Measurements from ENCODE around the gene JAG1. TPM values are rescaled to one million over a fixed set of nuclear protein-coding genes. Genes with fewer than 3 reads are reported as not detected.
"Not testable (repeated sequence)": the region's sequence is repeated elsewhere in the genome, so short reads cannot be mapped to it uniquely, and the experiment has no call there.

Gene JAG1
- total RNA-seq, 4 donors from 2014 or later, result 34.3 to 81.9 (median 45.7) TPM

DNA sequence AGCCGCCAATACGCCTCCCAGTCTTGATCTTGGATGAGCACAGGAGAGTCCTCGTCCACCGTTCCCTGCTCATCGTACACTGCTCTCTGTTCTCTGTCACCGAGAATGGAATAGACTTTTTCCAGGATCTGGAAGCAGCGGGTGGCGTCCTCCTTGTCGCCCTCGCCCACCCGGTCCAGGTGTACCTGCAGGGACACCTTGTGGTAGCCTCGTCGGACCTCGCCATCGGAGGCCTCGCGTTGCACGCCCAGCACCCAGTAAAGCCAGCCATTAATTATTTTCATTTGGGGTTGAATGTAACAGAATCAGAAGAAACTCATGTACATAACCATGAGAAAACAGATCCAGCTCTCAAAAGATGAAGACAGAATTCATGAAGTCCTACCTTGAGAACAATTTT lies 59.9 kb downstream of the JAG1 start:
- H3K9me3 ChIP-seq, result no peaks in the 10 kb centered on the region
- no peaks in the 10 kb centered on the region for H3K4me1 ChIP-seq
- no peak overlapping the region for H3K4me3 ChIP-seq
- no peak overlapping the region for H3K27ac ChIP-seq
- no peak for ATAC-seq
- H3K27me3 ChIP-seq, result no peaks in the 10 kb centered on the region
- TF ChIP-seq, protein P1, sequence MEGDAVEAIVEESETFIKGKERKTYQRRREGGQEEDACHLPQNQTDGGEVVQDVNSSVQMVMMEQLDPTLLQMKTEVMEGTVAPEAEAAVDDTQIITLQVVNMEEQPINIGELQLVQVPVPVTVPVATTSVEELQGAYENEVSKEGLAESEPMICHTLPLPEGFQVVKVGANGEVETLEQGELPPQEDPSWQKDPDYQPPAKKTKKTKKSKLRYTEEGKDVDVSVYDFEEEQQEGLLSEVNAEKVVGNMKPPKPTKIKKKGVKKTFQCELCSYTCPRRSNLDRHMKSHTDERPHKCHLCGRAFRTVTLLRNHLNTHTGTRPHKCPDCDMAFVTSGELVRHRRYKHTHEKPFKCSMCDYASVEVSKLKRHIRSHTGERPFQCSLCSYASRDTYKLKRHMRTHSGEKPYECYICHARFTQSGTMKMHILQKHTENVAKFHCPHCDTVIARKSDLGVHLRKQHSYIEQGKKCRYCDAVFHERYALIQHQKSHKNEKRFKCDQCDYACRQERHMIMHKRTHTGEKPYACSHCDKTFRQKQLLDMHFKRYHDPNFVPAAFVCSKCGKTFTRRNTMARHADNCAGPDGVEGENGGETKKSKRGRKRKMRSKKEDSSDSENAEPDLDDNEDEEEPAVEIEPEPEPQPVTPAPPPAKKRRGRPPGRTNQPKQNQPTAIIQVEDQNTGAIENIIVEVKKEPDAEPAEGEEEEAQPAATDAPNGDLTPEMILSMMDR (IDR thresholded peaks at IDR 0.05), result no peak
- no peak for TF ChIP-seq POLR2A (IDR thresholded peaks at IDR 0.05)
- H3K36me3 ChIP-seq, result no peaks in the 10 kb centered on the region
- 92 to 100% methylated on average over 4 to 17 of the region's 18 CpGs for WGBS, 2 donors (ENCODE audit: low coverage in 1 of 2)

DNA sequence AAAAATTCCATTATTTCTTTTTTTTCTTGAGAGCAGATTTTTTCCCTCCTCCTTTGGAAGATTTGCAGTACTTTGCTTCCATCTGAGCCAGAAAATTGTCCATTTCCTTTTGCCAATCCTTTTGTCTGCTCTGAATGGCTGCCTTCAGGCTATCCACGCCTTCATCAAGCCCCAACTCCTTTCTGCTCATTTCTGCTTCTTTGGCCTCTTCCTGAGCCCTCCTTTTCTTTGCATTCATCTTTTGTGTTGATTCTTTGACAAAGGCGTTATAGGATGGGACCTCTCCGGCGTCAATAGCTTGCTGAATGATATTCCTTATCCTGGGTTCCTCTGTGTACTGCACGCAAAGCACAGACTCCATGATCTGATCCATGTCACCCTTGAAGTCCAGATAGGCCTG lies 60.4 kb downstream of the JAG1 start:
- 80 to 100% methylated on average over 2 to 3 of the region's 5 CpGs for WGBS, 2 donors (ENCODE audit: low coverage in 1 of 2)
- not testable (repeated sequence) for ATAC-seq, H3K27me3 ChIP-seq

DNA sequence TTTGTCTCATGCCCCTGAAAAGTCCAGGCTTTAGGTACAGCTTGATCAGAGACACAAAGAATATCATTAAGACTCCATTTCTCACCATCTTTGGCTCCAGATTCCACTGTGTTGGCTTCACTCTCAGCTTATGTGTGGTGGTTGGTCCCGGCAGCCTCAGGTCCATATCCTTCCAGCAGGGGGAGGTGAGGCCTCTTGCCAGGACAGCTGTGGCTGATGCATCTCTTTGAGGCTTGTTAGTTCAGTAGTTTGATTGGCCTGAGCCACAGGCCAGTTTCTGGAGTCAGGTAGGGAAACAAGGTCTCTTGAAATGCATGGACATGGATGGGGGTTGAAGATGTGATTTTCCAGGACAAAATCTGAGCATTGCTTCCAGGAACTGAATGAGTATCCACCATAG lies 62.4 kb downstream of the JAG1 start:
- H3K4me1 ChIP-seq, result no peaks in the 10 kb centered on the region
- TF ChIP-seq, protein P1 (IDR thresholded peaks at IDR 0.05), result peak in 3 of 4 experiments; percentile 28 to 52 (median 32)
- TF ChIP-seq POLR2A (IDR thresholded peaks at IDR 0.05), result no peak
- TF ChIP-seq POLR2AphosphoS5 (IDR thresholded peaks at IDR 0.05), result no peak
- no peak for TF ChIP-seq EP300 (IDR thresholded peaks at IDR 0.05)
- no peak for ATAC-seq
- no peak overlapping the region for H3K27ac ChIP-seq
- WGBS, 2 donors (ENCODE audit: low coverage in 1 of 2), result 29 to 50% methylated on average over 1 of the region's 1 CpG
- H3K36me3 ChIP-seq, result no peaks in the 10 kb centered on the region
- no peaks in the 10 kb centered on the region for H3K9me3 ChIP-seq
- no peaks in the 10 kb centered on the region for H3K27me3 ChIP-seq
- H3K4me3 ChIP-seq, result no peak overlapping the region

More for the DNA sequence above, 60.4 kb downstream of the JAG1 start:
- not testable (repeated sequence) for H3K9me3 ChIP-seq, H3K36me3 ChIP-seq, H3K27ac ChIP-seq, H3K4me1 ChIP-seq, H3K4me3 ChIP-seq

DNA sequence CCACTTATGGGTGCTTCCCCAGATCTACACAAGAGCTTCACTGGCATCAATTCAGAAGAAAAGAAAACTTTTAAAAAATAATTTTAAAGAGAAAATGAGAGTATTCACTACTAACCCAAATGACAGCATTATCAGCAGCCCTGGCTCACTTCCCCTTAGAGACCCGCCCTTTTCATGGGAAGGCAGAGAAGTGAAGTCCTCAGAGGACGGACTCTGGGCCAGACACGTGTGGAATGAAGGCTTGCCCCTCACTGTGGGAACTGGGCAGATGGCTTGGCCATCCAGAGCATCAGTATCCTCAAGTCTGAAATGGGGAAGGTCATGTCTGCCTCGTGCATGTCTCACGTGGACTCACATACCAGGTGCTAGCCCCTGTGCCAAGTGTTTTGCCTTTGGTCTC lies 63.5 kb downstream of the JAG1 start:
- no peak for ATAC-seq
- no peaks in the 10 kb centered on the region for H3K9me3 ChIP-seq
- no peak overlapping the region for H3K4me3 ChIP-seq
- WGBS, 2 donors (ENCODE audit: low coverage in 1 of 2), result 73 to 90% methylated on average over 2 to 5 of the region's 5 CpGs
- H3K27me3 ChIP-seq, result no peaks in the 10 kb centered on the region
- H3K4me1 ChIP-seq, result peaks cover 0 to 6% (median 0%) of the 10 kb centered on the region in 3 donors
- no peaks in the 10 kb centered on the region for H3K36me3 ChIP-seq
- peak overlapping the region in 3 of 4 donors; percentile 16 to 77 (median 26) for H3K27ac ChIP-seq
- TF ChIP-seq POLR2AphosphoS5 (IDR thresholded peaks at IDR 0.05), result no peak
- TF ChIP-seq EP300 (IDR thresholded peaks at IDR 0.05), result no peak
- TF ChIP-seq POLR2A (IDR thresholded peaks at IDR 0.05), result no peak
- TF ChIP-seq, protein P1 (IDR thresholded peaks at IDR 0.05), result no peak

DNA sequence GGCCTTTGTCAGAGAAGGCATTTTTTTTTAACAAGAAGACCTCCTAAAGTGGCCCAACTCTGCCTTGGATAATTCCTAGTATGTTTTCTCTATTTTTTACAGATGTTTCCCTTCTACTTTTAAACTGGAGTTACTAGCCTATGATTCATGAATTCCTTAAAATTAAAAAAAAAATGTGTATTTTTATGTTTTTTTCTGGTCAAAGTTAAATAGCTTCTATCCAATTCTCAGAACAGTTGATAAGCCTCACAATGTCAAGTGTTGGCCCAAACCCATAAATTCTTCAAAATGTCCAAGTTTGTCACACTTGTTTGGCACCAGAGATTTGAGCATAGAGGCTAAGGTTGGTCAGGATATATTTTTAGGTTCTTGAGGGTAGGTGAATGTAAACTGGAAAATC lies 64.0 kb downstream of the JAG1 start:
- TF ChIP-seq EP300 (IDR thresholded peaks at IDR 0.05), result no peak
- peak; percentile 40 for ATAC-seq
- H3K4me1 ChIP-seq, result peaks cover 0 to 11% (median 0%) of the 10 kb centered on the region in 3 donors
- no peaks in the 10 kb centered on the region for H3K9me3 ChIP-seq
- no peak overlapping the region for H3K4me3 ChIP-seq
- no peaks in the 10 kb centered on the region for H3K27me3 ChIP-seq
- H3K36me3 ChIP-seq, result no peaks in the 10 kb centered on the region
- peak overlapping the region in 3 of 4 donors; percentile 71 to 82 (median 77) for H3K27ac ChIP-seq

DNA sequence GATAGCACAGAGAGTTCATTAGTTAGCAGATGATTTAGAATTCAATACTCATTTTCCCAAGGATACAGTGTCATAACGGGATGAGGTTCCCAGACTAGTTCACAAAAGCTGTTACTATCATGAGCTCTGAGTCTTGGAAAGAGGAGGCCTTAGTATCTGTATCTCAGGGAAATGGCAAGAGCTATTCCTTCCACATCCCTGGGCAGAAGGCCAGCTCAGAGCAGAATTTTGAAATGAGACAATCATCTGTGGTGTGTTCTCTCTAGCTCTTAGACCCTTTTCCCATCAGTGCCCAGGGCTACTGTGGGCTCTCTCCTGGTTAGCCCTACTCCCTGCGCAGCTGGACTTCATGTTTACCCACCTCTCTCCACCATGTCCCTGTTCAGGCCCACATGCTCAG lies 64.5 kb downstream of the JAG1 start:
- Histone ChIP-seq H3K27ac (peak overlapping the region in 3 of 4 donors; percentile 71 to 82 (median 77)), H3K27me3 (no peaks in the 10 kb centered on the region), H3K36me3 (no peaks in the 10 kb centered on the region), H3K9me3 (no peaks in the 10 kb centered on the region), H3K4me3 (no peak overlapping the region), H3K4me1 (peaks cover 0 to 15% (median 0%) of the 10 kb centered on the region in 3 donors)
- peak; percentile 69 for ATAC-seq
- WGBS, 2 donors (ENCODE audit: low coverage in 1 of 2), result 67 to 86% methylated on average over 1 to 2 of the region's 2 CpGs
- TF ChIP-seq, protein P1 (IDR thresholded peaks at IDR 0.05), result no peak
- no peak for TF ChIP-seq EP300 (IDR thresholded peaks at IDR 0.05)
- TF ChIP-seq POLR2AphosphoS5 (IDR thresholded peaks at IDR 0.05), result no peak
- TF ChIP-seq POLR2A (IDR thresholded peaks at IDR 0.05), result no peak
